Measurements from ENCODE around the gene CACNB3.
"Not testable (repeated sequence)": the region's sequence is repeated elsewhere in the genome, so short reads cannot be mapped to it uniquely, and the experiment has no call there.

Gene CACNB3

DNA sequence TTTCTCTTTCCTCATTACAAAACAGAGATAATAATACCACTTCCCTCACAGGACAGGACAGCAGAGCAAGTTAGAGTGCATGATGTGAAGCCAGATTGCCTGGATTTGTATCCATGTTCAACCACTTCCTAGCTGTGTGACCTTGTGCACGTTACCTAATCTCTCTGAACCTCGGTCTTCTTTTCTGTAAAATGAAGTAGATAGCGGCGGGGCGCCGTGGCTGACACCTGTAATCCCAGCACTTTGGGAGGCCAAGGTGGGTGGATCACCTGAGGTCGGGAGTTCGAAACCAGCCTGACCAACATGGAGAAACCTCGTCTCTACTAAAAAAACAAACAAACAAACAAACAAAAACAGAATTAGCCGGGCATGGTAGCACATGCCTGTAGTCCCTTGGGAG, 36.6 kb downstream of the CACNB3 start:
- DNase-seq (ENCODE audit: low spot score), result not testable (repeated sequence)

DNA sequence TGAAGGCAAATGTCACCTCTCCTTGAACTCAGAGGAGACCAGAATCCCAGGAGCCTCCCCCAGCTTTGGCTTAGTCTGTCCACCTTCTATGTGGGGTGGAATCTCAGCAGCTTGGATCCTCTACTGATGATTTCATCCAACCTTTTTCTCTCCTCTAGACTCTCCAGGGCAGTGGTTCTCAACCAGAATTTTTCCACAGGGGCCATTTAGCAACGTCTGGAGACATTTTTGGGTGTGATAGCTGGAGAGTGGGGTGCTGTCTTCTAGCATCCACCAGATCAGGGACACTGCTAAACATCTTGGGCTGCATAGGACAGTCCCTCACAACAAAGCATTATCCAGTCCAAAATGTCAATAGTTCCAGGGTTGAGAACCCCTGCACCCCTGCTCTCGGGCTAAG, 38.1 kb downstream of the CACNB3 start:
- DNase-seq (ENCODE audit: low spot score), result no peak

DNA sequence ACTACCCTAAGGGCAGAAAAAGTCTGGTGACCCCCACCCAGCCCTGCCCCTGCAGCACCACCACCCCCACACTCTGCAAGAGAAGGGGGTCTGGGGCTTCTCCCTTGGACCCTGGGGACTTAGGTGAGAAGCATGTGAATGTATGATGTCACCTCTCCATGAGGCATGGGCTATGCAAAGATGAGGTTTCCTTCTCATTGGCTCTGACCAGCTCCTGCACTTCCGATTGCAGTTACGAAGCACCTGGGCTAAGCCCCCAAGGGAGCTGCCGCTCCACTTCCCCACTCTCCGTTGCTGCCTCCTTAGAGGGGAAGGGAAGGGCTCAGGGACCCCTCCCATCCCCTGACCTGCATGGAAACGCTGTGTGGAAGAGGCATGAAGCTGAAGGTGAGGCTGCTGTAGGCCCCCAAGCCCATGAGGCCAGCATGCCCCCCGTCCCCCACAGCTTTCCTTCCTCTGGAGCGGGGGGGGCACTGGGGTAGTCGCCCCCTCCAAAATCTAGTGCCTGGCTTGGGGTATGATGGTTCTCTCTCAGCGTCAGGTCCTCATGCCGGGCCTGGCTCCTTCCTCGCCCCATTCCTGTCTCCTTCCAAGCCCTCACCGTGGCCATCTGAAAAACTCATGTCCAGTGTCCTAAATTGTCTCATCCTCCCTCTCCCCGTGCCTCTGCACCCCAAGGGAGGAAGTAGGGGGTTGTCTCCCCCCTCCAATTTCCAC, 39.1 kb downstream of the CACNB3 start:
- DNase-seq (ENCODE audit: low spot score), result no peak

DNA sequence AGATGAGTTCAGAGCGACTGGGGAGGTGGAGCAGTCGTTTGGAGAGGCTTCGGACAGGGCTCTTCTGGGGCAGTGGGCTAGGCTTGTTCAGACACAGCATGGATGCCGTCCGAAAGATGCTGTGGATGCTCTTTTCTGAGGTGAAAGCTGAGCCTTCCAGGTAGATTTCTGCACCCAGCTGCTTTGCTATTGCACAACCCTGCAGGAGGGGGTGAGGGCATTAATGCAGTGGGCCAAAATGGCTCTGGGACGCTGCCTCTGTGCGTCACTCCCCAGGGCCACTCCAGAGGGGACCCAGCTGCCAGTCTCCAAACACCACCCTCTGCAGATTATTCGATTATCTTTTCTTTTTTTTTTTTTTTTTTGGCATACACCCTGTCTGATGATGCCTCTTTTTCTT, 39.7 kb downstream of the CACNB3 start:
- DNase-seq (ENCODE audit: low spot score), result no peak

DNA sequence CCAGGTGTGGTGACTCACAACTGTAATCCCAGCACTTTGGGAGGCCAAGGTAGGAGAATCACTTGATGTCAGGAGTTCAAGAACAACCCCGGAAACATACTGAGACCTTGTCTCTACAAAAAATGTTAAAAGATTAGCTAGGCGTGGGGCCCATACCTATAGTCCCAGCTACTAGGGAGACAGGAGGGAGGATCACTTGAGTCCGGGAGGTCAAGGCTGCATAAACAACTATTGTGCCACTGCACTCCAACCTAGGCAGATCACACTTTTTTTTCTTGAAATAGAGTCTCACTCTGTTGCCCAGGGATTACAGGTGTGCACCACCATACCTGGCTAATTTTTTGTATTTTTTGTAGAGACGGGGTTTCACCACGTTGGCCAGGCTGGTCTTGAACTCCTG, 41.3 kb downstream of the CACNB3 start:
- DNase-seq (ENCODE audit: low spot score), result no peak

DNA sequence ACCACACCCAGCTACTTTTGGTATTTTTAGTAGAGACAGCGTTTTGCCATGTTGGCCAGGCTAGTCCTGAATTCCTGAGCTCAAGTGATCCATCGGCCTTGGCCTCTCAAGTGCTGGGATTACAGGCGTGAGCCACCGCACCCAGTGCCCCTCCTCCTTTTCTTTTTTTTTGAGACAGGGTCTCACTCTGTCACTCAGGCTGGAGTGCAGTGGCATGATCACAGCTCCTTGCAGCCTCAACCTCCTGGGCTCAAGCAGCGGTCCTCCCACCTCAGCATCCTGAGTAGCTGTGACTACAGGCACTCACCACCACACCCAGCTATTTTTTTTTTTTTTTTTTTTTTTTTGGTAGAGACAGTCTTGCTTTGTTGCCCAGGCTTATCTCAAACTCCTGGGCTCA, 41.9 kb downstream of the CACNB3 start:
- DNase-seq (ENCODE audit: low spot score), result not testable (repeated sequence)

DNA sequence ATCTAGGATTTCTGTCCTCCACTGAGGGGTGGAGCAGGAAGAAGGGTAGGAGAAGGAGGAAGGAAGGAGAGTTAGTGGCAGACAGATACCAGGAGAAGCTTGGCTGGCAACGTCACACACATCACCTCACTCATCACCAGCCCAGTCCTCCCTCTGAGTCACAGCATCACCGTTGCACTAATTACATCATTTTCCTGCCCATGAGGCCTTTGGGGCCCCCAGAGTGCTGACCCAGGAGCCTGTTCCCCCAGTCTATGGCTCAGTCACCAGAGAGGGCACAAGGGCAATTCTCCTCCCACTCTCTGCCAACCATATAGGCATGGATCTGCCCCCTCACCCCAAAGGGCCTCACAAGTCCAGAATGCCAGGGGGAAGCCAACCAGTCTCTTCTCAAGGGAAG, 42.8 kb downstream of the CACNB3 start:
- DNase-seq (ENCODE audit: low spot score), result no peak

DNA sequence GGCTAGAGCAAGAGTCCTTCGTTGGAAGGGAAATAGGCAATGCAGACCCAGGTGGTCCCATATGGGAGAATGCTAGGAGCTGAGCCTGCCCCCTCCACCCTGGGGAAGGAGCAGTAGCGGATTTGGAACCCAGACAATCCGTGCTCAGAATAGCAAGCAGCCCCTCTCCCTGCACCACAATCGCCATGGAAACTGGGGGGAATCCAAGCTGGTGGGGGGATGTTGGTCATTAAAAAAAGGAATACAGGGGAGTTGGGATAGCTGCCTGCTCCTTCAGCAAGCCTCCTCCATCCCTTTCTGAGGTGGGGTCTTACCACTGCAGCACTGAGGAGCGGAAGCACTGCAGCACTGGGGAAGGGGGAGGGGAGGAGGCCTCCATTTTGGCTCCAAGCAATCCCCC, 44.5 kb downstream of the CACNB3 start:
- DNase-seq (ENCODE audit: low spot score), result no peak

DNA sequence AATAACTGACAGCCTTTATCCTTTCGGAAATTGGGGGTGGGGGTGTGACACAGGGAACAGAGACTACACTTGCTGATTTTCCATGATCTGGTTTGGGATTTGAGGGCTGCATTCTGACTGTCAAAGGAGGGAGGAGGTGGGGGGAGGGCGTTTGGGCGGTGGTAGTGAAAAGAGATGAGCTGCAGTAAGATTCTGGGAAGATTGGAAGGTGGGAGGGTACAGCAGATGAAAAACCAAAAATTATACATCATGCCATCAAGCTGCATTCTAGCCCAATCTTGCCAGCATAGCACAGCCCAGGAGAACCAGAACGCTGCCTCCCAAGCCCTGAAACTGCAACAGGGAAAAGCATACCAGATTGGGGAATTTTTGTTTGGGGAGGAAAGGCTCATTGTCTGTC, 45.0 kb downstream of the CACNB3 start:
- DNase-seq (ENCODE audit: low spot score), result no peak

DNA sequence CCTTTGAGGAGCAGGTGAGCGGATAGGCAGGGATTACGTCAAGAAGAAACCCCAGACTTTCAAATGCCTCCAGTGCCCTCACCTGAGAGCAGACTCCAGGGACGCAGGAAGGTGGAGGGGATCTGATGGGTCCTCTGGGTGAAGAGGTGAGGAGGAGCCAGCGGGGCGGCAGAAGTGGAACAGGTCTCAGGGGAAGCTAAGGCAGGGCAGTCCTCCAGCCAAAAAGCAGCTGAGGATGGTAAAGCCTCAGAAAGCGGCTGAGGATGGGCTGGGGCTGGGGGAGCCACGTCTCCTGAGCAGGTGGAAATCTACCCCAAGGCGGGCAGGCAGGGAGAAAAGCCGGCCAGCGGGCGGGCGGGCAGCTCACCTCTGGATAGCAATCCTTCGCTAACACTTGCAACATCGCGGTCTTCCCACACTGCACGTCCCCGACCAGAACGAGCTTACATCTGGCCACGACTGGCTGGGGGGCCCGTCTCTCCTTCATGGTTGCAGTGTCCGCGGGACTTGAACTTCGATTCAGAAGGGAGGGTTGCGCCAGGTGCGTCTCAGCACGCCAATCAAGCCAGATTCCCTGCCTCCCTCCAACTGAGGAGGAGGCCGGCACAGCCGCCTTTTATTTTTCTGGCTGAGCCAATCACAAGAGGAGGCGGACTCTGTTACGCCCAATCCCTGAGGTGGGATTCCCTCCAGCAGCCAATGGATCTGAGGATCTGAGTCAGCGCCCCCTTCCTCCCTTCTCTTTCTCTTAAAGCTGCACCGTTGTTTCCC, 47.2 kb downstream of the CACNB3 start, which contains the start of gene RND1:
TSS of gene RND1 (minus strand) at position 590 of the 771 bp plus-strand sequence. CDS start at position 487, 103 bp downstream.
- peak; percentile 94 for DNase-seq (ENCODE audit: low spot score)

DNA sequence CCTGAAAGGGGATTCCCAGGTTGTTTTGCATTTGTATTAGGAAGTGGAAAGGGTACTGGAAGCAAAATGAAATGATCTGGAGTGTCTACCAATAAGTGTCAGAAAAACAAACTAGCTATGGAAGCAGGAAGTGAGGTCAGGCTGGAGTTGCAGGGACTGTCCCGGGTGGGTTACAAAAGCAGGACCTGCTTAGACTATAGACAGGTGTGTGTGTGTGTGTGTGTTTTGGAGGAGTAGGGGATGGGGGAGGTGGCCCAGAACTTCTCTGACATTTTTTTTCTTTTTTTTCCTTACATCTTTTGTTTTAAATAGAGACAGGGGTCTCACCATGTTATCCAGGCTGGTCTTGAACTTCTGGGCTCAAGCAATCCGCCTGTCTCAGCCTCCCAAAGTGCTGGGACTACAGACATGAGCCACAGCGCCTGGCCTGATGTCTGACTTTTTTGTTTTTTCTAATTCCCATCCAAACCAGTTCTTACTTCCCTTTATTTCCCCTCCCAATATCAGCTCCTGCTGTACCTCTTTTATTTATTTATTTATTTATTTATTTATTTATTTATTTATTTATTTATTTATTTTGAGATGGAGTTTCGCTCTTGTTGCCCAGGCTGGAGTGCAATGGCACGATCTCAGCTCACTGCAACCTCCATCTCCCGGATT, 47.9 kb downstream of the CACNB3 start:
- no peak for DNase-seq (ENCODE audit: low spot score)

DNA sequence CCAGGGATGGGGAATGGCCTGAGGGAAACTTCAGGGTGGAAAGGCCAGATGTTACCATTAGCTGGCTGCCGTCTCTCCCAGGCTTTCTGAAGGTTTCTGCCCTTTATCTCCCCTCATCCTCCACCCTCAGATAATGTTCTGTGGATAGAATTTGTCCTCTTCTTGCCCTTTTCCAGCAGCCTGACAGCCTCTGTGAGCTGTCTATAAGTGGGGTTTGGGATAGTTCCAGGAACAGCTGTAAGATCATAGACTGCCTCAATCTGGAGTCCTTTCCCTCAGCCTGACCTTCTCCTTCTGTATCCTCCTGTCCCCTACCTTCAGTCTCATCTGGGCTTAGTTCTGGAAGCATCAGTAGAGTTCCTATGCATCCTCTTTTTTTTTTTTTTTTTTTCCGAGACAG, 50.2 kb downstream of the CACNB3 start:
- DNase-seq (ENCODE audit: low spot score), result no peak

DNA sequence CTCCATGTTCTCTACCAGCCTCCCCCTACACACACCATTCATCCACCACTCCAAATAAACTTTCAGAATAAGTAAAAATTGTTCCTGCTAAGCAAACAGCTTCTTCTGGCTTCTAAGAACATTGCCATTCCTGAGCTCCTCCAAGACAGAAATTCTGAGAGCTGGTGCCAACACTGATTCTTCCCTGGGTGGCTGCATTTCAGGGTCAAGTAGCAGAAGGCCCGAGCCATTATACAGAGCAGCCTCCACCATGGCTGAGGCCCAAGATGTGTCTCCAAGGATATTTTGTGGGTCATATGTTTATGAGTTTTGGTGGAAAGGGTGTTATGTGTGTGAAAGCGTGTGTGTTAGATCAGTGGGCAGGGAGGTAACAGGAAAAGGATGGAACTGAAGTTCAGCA, 50.9 kb downstream of the CACNB3 start:
- DNase-seq (ENCODE audit: low spot score), result no peak

DNA sequence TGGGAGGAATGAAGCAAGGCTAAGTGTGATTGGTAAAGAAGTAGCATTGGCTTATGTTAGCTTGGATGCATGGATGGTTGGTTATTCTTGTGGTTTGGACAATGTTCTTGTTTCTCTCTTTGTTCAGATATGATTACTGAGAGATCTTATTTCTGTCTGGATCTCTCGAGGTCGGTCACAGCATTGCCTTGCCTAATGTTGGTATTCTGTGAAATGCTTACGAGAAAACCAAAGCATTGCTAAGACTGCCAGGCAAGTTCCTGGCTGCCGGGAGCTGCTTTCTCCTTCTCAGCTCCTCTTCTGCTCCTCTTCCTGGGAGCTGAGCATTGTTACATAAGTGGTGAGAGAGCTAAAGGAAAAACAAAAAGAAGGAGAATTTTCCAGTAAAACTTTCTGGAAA, 54.8 kb downstream of the CACNB3 start:
- no peak for DNase-seq (ENCODE audit: low spot score)

DNA sequence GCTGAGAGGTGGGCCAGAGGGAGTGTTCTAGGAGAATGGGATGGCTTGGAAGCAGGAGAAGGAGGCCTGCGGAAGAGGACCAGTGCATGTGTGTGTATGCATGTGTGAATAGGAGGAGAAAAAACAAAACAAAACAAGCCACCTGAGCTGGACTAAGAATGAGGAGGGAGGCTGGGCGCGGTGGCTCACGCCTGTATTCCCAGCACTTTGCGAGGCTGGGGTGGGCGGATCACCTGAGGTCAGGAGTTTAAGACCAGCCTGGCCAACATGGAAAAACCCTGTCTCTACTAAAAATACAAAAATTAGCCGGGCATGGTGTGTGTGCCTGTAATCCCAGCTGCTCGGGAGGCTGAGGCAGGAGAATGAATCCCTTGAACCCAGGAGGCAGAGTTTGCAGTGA, 55.2 kb downstream of the CACNB3 start:
- not testable (repeated sequence) for DNase-seq (ENCODE audit: low spot score)

DNA sequence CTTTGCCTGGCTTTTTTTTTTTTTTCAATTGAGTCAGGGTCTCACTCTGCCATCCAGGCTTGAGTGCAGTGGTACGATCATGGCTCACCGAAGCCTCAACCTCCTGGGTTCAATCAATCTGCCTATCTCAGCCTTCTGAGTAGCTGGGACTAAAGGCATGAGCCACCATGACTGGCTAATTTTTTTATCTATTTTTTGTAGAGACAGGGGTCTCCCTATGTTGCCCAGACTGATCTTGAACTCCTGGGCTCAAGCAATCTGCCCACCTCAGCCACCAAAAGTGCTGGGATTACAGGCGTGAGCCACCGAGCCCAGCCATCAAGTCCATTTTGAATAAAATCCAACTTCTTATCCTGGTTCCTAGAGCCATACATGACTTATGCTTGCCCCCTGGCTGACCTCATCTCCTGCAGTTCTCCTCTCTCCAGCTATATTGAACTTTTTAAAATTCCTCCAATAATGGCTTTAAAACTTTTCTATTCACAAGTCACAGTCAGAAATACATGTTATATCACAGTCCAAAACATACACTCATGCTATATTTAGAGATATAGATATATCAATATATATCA, 57.7 kb downstream of the CACNB3 start:
- DNase-seq (ENCODE audit: low spot score), result no peak

Data from iPS-NIHi11 (cell line).